Measurements from ENCODE around the gene ACSL1. TPM values are rescaled to one million over a fixed set of nuclear protein-coding genes. Genes with fewer than 3 reads are reported as not detected.

The ACSL1 gene
- total and polyA plus RNA-seq, 9 donors = 12.0 to 47.9 (median 19.8) TPM

DNA sequence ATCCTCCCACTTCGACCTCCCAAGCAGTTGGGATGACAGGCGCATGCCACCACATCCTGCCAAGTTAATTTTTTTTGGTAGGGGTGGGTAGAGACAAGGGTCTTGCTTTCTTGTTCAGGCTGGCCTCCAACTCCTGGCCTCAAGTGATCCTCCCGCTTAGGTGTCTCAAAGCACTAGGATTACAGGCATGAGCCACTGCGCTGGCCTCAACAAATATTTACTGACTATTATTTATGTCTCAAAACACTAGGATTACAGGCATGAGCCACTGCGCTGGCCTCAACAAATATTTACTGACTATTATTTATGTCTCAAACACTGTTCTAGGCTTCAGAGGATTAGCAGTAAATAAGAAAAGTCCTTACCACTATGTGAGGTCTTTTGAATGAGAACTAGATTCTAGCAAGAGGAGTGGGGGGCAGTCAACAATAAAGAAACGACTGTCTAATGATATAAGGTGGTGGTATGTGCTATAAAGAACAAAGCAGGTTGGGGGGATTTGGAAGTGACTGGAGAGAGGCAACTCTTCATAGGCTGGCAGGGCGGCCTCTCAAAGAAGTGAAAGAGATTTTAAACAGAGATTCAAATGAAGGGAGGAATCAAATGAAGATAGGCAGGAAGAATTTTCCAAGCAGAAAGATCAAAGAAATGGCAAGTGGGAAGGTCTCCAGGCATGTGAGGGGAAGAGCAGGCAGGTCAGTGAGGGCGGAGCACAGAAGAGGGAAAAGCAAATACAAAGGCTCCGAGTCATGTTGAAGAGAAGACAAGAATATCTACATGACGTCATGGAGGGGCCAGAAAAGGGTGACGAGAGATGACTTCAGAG is 12.7 kb upstream of the ACSL1 start:
- 74 to 77% (median 75%) methylated on average over 11 of the region's 11 CpGs for WGBS, 3 donors
- no peaks in the 10 kb centered on the region for H3K27me3 ChIP-seq
- no peaks in the 10 kb centered on the region for H3K36me3 ChIP-seq
- no peaks in the 10 kb centered on the region for H3K4me1 ChIP-seq (ENCODE audit: insufficient read depth)
- no peak overlapping the region for H3K4me3 ChIP-seq
- H3K27ac ChIP-seq = no peak overlapping the region
- DNase-seq = no peak
- no peak for TF ChIP-seq CTCF (IDR thresholded peaks at IDR 0.05)
- TF ChIP-seq POLR2A (IDR thresholded peaks at IDR 0.05) = no peak
- TF ChIP-seq EP300 (IDR thresholded peaks at IDR 0.05) = no peak
- intact Hi-C loops (cut with DNase I) = no loop called here
- no peaks in the 10 kb centered on the region for H3K9me3 ChIP-seq

- Histone ChIP-seq H3K4me3 (no peak overlapping the region), H3K36me3 (no peaks in the 10 kb centered on the region), H3K9me3 (no peaks in the 10 kb centered on the region), H3K27ac (no peak overlapping the region), H3K27me3 (no peaks in the 10 kb centered on the region), H3K4me1 (ENCODE audit: insufficient read depth) (no peaks in the 10 kb centered on the region)
- WGBS, 3 donors = 85 to 90% (median 85%) methylated on average over 5 of the region's 5 CpGs
- intact Hi-C loops (cut with DNase I) = no loop called here
- DNase-seq = no peak
- TF ChIP-seq EP300 (IDR thresholded peaks at IDR 0.05) (no peak), CTCF (IDR thresholded peaks at IDR 0.05) (no peak), POLR2A (IDR thresholded peaks at IDR 0.05) (no peak)
These were observed 10.8 kb upstream of the ACSL1 start for GRCh38 chr4:184836613-184837012.

- intact Hi-C loops (cut with DNase I) = no loop called here
- Histone ChIP-seq H3K27me3 (no peaks in the 10 kb centered on the region), H3K4me1 (ENCODE audit: insufficient read depth) (no peaks in the 10 kb centered on the region), H3K4me3 (no peak overlapping the region), H3K9me3 (no peaks in the 10 kb centered on the region), H3K27ac (no peak overlapping the region), H3K36me3 (no peaks in the 10 kb centered on the region)
- 77 to 82% (median 81%) methylated on average over 10 of the region's 10 CpGs for WGBS, 3 donors
- no peak for TF ChIP-seq EP300 (IDR thresholded peaks at IDR 0.05)
- no peak for TF ChIP-seq POLR2A (IDR thresholded peaks at IDR 0.05)
- no peak for TF ChIP-seq CTCF (IDR thresholded peaks at IDR 0.05)
- no peak for DNase-seq
These were observed 7.5 kb upstream of the ACSL1 start for GRCh38 chr4:184833046-184833838.

GRCh38 chr4:184831153-184831552 is 5.4 kb upstream of the ACSL1 start:
- no peak for TF ChIP-seq EP300 (IDR thresholded peaks at IDR 0.05)
- no peak for TF ChIP-seq POLR2A (IDR thresholded peaks at IDR 0.05)
- no peak for TF ChIP-seq CTCF (IDR thresholded peaks at IDR 0.05)
- no peak for DNase-seq
- WGBS, 3 donors = 67 to 85% (median 76%) methylated on average over 5 of the region's 5 CpGs
- H3K4me1 ChIP-seq (ENCODE audit: insufficient read depth) = no peaks in the 10 kb centered on the region
- intact Hi-C loops (cut with DNase I) = no loop called here
- no peaks in the 10 kb centered on the region for H3K27me3 ChIP-seq
- H3K27ac ChIP-seq = no peak overlapping the region
- H3K4me3 ChIP-seq = no peak overlapping the region
- H3K36me3 ChIP-seq = no peaks in the 10 kb centered on the region
- H3K9me3 ChIP-seq = no peaks in the 10 kb centered on the region

Data from ovary (tissue), 9 donors.